H1 (cell line): ENCODE measurements around the gene GAPDH. TPM values are rescaled to one million over a fixed set of nuclear protein-coding genes. Genes with fewer than 3 reads are reported as not detected.
A peak's percentile ranks its signal among the peaks of the same experiment; 100 is the strongest.

Experiments
- CTCF ChIA-PET: fragments of 300-600 bp; sonication (Branson Sonifier 250); formaldehyde crosslinking; loops from one replicate; lab custom pipeline; 2021; ENCODE audit not compliant: partially characterized antibody; lab: Charles Lee
- POLR2A ChIA-PET: fragments of 300-600 bp; sonication (Branson Sonifier 250); formaldehyde crosslinking; loops from one replicate; lab custom pipeline; 2021; ENCODE audit warnings: inconsistent platforms; ENCODE audit not compliant: partially characterized antibody; lab: Charles Lee
- DNase-seq, 2 experiments: peaks; one replicate each; pipeline versions ENCODE4 v3.0.0 to v3.0.0-alpha.2; 2010 to 2022; ENCODE audit warnings: low spot score in 2 of 2, low read depth in 1 of 2, mixed read lengths in 1 of 2
- FAIRE-seq: peaks from 2 replicates; lab custom pipeline; 2011; peaks lifted over from hg19 to GRCh38; lab: Jason Lieb, UNC
- H2AFZ ChIP-seq: 2 replicates; pipeline ENCODE4 v1.8.1; 2012; ENCODE audit warnings: low read length, inconsistent platforms
- H2AK5ac ChIP-seq: 2 replicates; pipeline ENCODE4 v1.6.1; 2013; ENCODE audit warnings: low read depth, low read length
- H2BK120ac ChIP-seq: replicated peaks from 2 replicates; pipeline ENCODE3; 2013; ENCODE audit warnings: low read depth, low read length, inconsistent platforms
- H2BK12ac ChIP-seq: 2 replicates; pipeline ENCODE4 v1.6.1; 2013; ENCODE audit warnings: low read depth, low read length
- H2BK15ac ChIP-seq: 2 replicates; pipeline ENCODE4 v1.6.1; 2013; ENCODE audit warnings: low read length
- H2BK20ac ChIP-seq: 2 replicates; pipeline ENCODE4 v1.6.1; 2013; ENCODE audit warnings: low read length
- H2BK5ac ChIP-seq: 2 replicates; pipeline ENCODE4 v1.6.1; 2013; ENCODE audit warnings: low read depth, low read length
- H3K14ac ChIP-seq: 2 replicates; pipeline ENCODE4 v1.6.1; 2013; ENCODE audit warnings: inconsistent platforms; ENCODE audit not compliant: insufficient read length
- H3K18ac ChIP-seq: 2 replicates; pipeline ENCODE4 v1.6.1; 2013; ENCODE audit warnings: low read length; ENCODE audit errors: extremely low read depth
- H3K23ac ChIP-seq: 2 replicates; pipeline ENCODE4 v1.6.1; 2013; ENCODE audit warnings: inconsistent platforms; ENCODE audit not compliant: insufficient read length
- H3K23me2 ChIP-seq: 2 replicates; pipeline ENCODE4 v1.6.1; 2013; ENCODE audit warnings: low read depth, low read length
- H3K27ac ChIP-seq: 2 replicates; pipeline ENCODE4 v1.6.1; 2011; ENCODE audit warnings: low read depth, low read length, inconsistent platforms
- H3K27me3 ChIP-seq, 4 experiments: replicated peaks in 1 of 4; 1 replicate in 1 of 4; 2 replicates in 3 of 4; pipeline versions ENCODE4 v1.6.1 to v1.8.1; 2011 to 2013; ENCODE audit warnings: low read length in 3 of 4, mild to moderate bottlenecking in 3 of 4, inconsistent platforms in 2 of 4, mixed read lengths in 2 of 4, moderate library complexity in 1 of 4; ENCODE audit not compliant: control insufficient read depth in 3 of 4, insufficient read depth in 3 of 4; ENCODE audit errors: extremely low read depth in 1 of 4
- H3K36me3 ChIP-seq, 4 experiments: 2 replicates each; pipeline versions ENCODE4 v1.6.1 to v1.8.1; 2011 to 2013; ENCODE audit warnings: mild to moderate bottlenecking in 4 of 4, low read length in 3 of 4, moderate library complexity in 2 of 4, control low read depth in 1 of 4, inconsistent platforms in 1 of 4; ENCODE audit not compliant: insufficient read depth in 4 of 4, control insufficient read depth in 2 of 4
- H3K4ac ChIP-seq: replicated peaks from 2 replicates; pipeline ENCODE3; 2013; ENCODE audit warnings: low read length, low read depth, mixed read lengths, inconsistent platforms; ENCODE audit not compliant: insufficient read length
- H3K4me1 ChIP-seq, 4 experiments: replicated peaks in 1 of 4; 1 replicate in 1 of 4; 2 replicates in 3 of 4; pipeline versions ENCODE4 v1.6.1 to v1.8.1; 2011 to 2013; ENCODE audit warnings: low read length in 3 of 4, inconsistent platforms in 2 of 4, mixed read lengths in 1 of 4; ENCODE audit not compliant: insufficient read depth in 4 of 4, control insufficient read depth in 3 of 4
- H3K4me2 ChIP-seq, 2 experiments: 2 replicates each; pipeline versions ENCODE4 v1.6.1 to v1.8.1; 2011 to 2013; ENCODE audit warnings: low read depth in 2 of 2, low read length in 2 of 2, control low read depth in 1 of 2, inconsistent platforms in 1 of 2, mild to moderate bottlenecking in 1 of 2; ENCODE audit not compliant: insufficient read depth in 1 of 2
- H3K4me3 ChIP-seq, 4 experiments: fragments of 200-600, 300-600 bp in 1 of 4; sonication (generic), shearing (Covaris generic), sonication (Bioruptor Twin) in 1 of 4; 2 replicates each; pipeline versions ENCODE4 v1.5.1 to v1.8.1; 2011 to 2016; ENCODE audit warnings: low read length in 4 of 4, low read depth in 3 of 4, control low read depth in 2 of 4, inconsistent platforms in 2 of 4, mild to moderate bottlenecking in 2 of 4, mixed read lengths in 1 of 4, moderate library complexity in 1 of 4; ENCODE audit not compliant: insufficient read depth in 2 of 4; ENCODE audit errors: extremely low read depth in 1 of 4
- H3K56ac ChIP-seq: replicated peaks from 2 replicates; pipeline ENCODE3; 2013; ENCODE audit warnings: low read depth, mild to moderate bottlenecking, mixed read lengths, low read length, inconsistent platforms; ENCODE audit not compliant: insufficient read length
- H3K79me1 ChIP-seq: 2 replicates; pipeline ENCODE4 v1.6.1; 2013; ENCODE audit warnings: low read depth, low read length, control low read depth
- H3K79me2 ChIP-seq, 2 experiments: 2 replicates each; pipeline versions ENCODE4 v1.6.1 to v1.8.1; 2012 to 2013; ENCODE audit warnings: low read length in 2 of 2, mild to moderate bottlenecking in 2 of 2, inconsistent platforms in 1 of 2; ENCODE audit not compliant: insufficient read depth in 2 of 2, control insufficient read depth in 1 of 2
- H3K9ac ChIP-seq, 4 experiments: replicated peaks in 1 of 4; 1 replicate in 1 of 4; 2 replicates in 3 of 4; pipeline versions ENCODE4 v1.6.1 to v1.8.1; 2011 to 2013; ENCODE audit warnings: low read depth in 3 of 4, low read length in 3 of 4, control low read depth in 2 of 4, mild to moderate bottlenecking in 2 of 4, moderate library complexity in 2 of 4, inconsistent platforms in 1 of 4; ENCODE audit errors: extremely low read depth in 1 of 4
- H3K9me3 ChIP-seq, 2 experiments: 2 replicates each; pipeline versions ENCODE4 v1.6.1 to v1.8.1; 2012 to 2013; ENCODE audit warnings: mild to moderate bottlenecking in 2 of 2, moderate library complexity in 2 of 2, control low read depth in 1 of 2, inconsistent platforms in 1 of 2, low read depth in 1 of 2, low read length in 1 of 2, mixed read lengths in 1 of 2; ENCODE audit not compliant: insufficient read depth in 2 of 2
- H4K20me1 ChIP-seq, 2 experiments: replicated peaks in 1 of 2; 2 replicates each; pipeline versions ENCODE3 to v1.8.1; 2011 to 2013; ENCODE audit warnings: inconsistent platforms in 2 of 2, low read length in 2 of 2, mild to moderate bottlenecking in 1 of 2; ENCODE audit not compliant: insufficient read depth in 2 of 2, control insufficient read depth in 1 of 2
- H4K5ac ChIP-seq: 2 replicates; pipeline ENCODE4 v1.6.1; 2013; ENCODE audit warnings: low read length, low read depth, mixed read lengths, inconsistent platforms; ENCODE audit not compliant: insufficient read length
- H4K8ac ChIP-seq: 2 replicates; pipeline ENCODE4 v1.8.0; 2013; ENCODE audit warnings: mild to moderate bottlenecking, moderate library complexity, low read length, inconsistent platforms; ENCODE audit not compliant: insufficient read depth; ENCODE audit errors: extremely low read depth
- H4K91ac ChIP-seq: replicated peaks from 2 replicates; pipeline ENCODE3; 2013; ENCODE audit warnings: low read length, mixed read lengths, inconsistent platforms; ENCODE audit not compliant: insufficient read length
- JUND ChIP-seq: IDR thresholded peaks from 2 replicates; pipeline ENCODE4 v1.6.1; 2011; ENCODE audit warnings: mild to moderate bottlenecking, improper control_type of control experiment, low read length
- RXRA ChIP-seq: IDR thresholded peaks from 2 replicates; pipeline ENCODE4 v1.6.1; 2011; ENCODE audit warnings: low read depth, mild to moderate bottlenecking, low read length, moderate library complexity; ENCODE audit not compliant: insufficient read depth
- SAP30 ChIP-seq: fragments of 300-600 bp; sonication (generic); IDR thresholded peaks from 2 replicates; pipeline ENCODE4 v1.7.1; 2012; ENCODE audit warnings: low read length, moderate library complexity, mild to moderate bottlenecking, inconsistent platforms; ENCODE audit not compliant: insufficient read depth, insufficient replicate concordance
- SIN3A ChIP-seq, 2 experiments: IDR thresholded peaks in 1 of 2; conservative IDR thresholded peaks in 1 of 2; 2 replicates each; pipeline ENCODE4 v1.6.1; 2011 to 2012; ENCODE audit warnings: low read length in 2 of 2, improper control_type of control experiment in 1 of 2, low read depth in 1 of 2, mild to moderate bottlenecking in 1 of 2
- SIX5 ChIP-seq: IDR thresholded peaks from 2 replicates; pipeline ENCODE4 v1.6.1; 2011; ENCODE audit warnings: mild to moderate bottlenecking, low read depth, low read length
- TCF12 ChIP-seq: IDR thresholded peaks from 2 replicates; pipeline ENCODE4 v1.6.1; 2011; ENCODE audit warnings: low read depth, mild to moderate bottlenecking, low read length
- whole genome bisulfite sequencing, 2 experiments: shearing (Covaris generic) in 1 of 2; methylation state at CpG; one replicate each; pipeline versions ENCODE4 v1.1.6 to v1.1.7; 2013 to 2015; ENCODE audit warnings: low lambda C conversion rate in 2 of 2, mixed read lengths in 2 of 2, inconsistent platforms in 1 of 2, low coverage in 1 of 2, missing lambda C conversion rate in 1 of 2; ENCODE audit not compliant: insufficient replicate concordance in 2 of 2, insufficient coverage in 1 of 2, insufficient read length in 1 of 2; ENCODE audit errors: extremely low coverage in 1 of 2, missing lambda C conversion rate in 1 of 2; 5-methylcytosine and 5-hydroxymethylcytosine counted together
- long read RNA-seq, 2 experiments: library from RNA in 1 of 2; library from capped mRNA in 1 of 2; stranded (forward); transcript quantifications; one replicate each; pipeline ENCODE4 v2.0.0, GENCODE V29; 2021; ENCODE audit warnings: inconsistent platforms in 1 of 2
- polyA minus RNA-seq, 3 experiments: library from RNA; depleted of rRNA, polyadenylated mRNA; stranded (reverse); fragments of >200 nt; gene quantifications; 1 replicate in 2 of 3; 2 replicates in 1 of 3; pipeline ENCODE4 v1.2.3, GENCODE V29; 2011
- polyA plus RNA-seq, 7 experiments: library from polyadenylated mRNA; depleted of rRNA in 3 of 7; stranded (reverse) in 5 of 7; unstranded in 2 of 7; fragments of >200 nt in 5 of 7; fragments of 200-250 nt in 2 of 7; gene quantifications; 1 replicate in 5 of 7; 2 replicates in 1 of 7; 4 replicates in 1 of 7; pipeline versions ENCODE4 v1.2.1 to v1.2.3, GENCODE V29; 2011 to 2013; ENCODE audit warnings: missing spikeins in 2 of 7, mixed read lengths in 2 of 7
- total RNA-seq: library from RNA; stranded (reverse); fragmentation: NEBNext Ultra II Directional; extraction: Animal tissue kit (Norgen Biotek cat#: 25700); gene quantifications from 2 replicates; pipeline ENCODE4 v1.2.1, GENCODE V29; 2021

Gene GAPDH
- total RNA-seq (5,175 and 5,215 TPM in 2 replicates), polyA plus RNA-seq (2011; rRNA removed) (15,878 and 16,791 TPM in 2 replicates), polyA minus RNA-seq (2011; rRNA and poly(A)+ RNA removed) (9,722 and 10,058 TPM in 2 replicates)
- polyA plus RNA-seq (2011; cell fraction: cytosol; rRNA removed): 15,311 TPM
- 11,358 TPM for polyA plus RNA-seq (2011; cell fraction: nucleus; rRNA removed)
- polyA plus RNA-seq (2012, experiment 1 of 2): 6,320 to 9,842 TPM (median 9,706 TPM) in 4 replicates
- polyA plus RNA-seq (2012, experiment 2 of 2): 9,111 TPM
- 3,841 TPM for polyA plus RNA-seq (2013, experiment 1 of 2)
- polyA plus RNA-seq (2013, experiment 2 of 2): 3,883 TPM
- 5,130 TPM for polyA minus RNA-seq (2011; cell fraction: cytosol; rRNA and poly(A)+ RNA removed)
- polyA minus RNA-seq (2011; cell fraction: nucleus; rRNA and poly(A)+ RNA removed): 3,036 TPM
- long read RNA-seq, experiment 1, transcript GAPDH-205 (9 exons, 1,348 nt): minor isoform, 17 of 7,227 reads
- long read RNA-seq, experiment 1, transcript GAPDH-201 (9 exons, 1,875 nt): major isoform, 4,144 of 7,227 reads
- long read RNA-seq, experiment 1, transcript GAPDH-204 (8 exons, 1,256 nt): minor isoform, 893 of 7,227 reads
- long read RNA-seq, experiment 1, partial matches to known transcripts: 1,601 of 7,227 reads
- long read RNA-seq, experiment 1, other reads (novel, unspliced or antisense): 570 of 7,227 reads
- long read RNA-seq, experiment 2, transcript GAPDH-203 (8 exons, 1,292 nt): minor isoform, 5 of 8,881 reads
- long read RNA-seq, experiment 2, transcript GAPDH-204 (8 exons, 1,256 nt): minor isoform, 173 of 8,881 reads
- long read RNA-seq, experiment 2, transcript GAPDH-201 (9 exons, 1,875 nt): major isoform, 7,944 of 8,881 reads
- long read RNA-seq, experiment 2, transcript GAPDH-205 (9 exons, 1,348 nt): minor isoform, 30 of 8,881 reads
- long read RNA-seq, experiment 2, partial matches to known transcripts: 647 of 8,881 reads
- long read RNA-seq, experiment 2, other reads (novel, unspliced or antisense): 79 of 8,881 reads

DNA sequence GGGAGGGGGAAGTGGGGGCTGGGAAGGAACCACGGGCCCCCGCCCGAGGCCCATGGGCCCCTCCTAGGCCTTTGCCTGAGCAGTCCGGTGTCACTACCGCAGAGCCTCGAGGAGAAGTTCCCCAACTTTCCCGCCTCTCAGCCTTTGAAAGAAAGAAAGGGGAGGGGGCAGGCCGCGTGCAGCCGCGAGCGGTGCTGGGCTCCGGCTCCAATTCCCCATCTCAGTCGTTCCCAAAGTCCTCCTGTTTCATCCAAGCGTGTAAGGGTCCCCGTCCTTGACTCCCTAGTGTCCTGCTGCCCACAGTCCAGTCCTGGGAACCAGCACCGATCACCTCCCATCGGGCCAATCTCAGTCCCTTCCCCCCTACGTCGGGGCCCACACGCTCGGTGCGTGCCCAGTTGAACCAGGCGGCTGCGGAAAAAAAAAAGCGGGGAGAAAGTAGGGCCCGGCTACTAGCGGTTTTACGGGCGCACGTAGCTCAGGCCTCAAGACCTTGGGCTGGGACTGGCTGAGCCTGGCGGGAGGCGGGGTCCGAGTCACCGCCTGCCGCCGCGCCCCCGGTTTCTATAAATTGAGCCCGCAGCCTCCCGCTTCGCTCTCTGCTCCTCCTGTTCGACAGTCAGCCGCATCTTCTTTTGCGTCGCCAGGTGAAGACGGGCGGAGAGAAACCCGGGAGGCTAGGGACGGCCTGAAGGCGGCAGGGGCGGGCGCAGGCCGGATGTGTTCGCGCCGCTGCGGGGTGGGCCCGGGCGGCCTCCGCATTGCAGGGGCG, at the start of gene GAPDH:
Gene GAPDH, plus strand, starts transcription at position 595 of the 772 bp plus-strand sequence. CDS start 316 bp downstream, outside the sequence.
- Histone ChIP-seq H3K4me3 (peak within 1 kb of the TSS; percentile 83 to 98 (median 90)), H4K20me1 (peaks cover 5 to 14% of the 10 kb centered on the region in 2 experiments), H3K56ac (peak within 1 kb of the TSS; percentile 99), H2BK20ac (peak within 1 kb of the TSS; percentile 80; the same call in 1 of the 2 replicates), H3K4me1 (peaks cover 0 to 19% (median 16%) of the 10 kb centered on the region in 4 experiments; a peak in 6 of 7 replicates), H3K9me3 (no peaks in the 10 kb centered on the region), H3K27me3 (no peaks in the 10 kb centered on the region), H2AK5ac (peak within 1 kb of the TSS; percentile 59; the same call in 1 of the 2 replicates), H4K5ac (peak within 1 kb of the TSS; percentile 99), H3K79me2 (peaks cover 3 to 28% of the 10 kb centered on the region in 2 experiments; a peak in 3 of 4 replicates), H2BK5ac (peak within 1 kb of the TSS; percentile 100), H3K9ac (peak within 1 kb of the TSS; percentile 97 to 99 (median 98)), H3K14ac (peak within 1 kb of the TSS; percentile 53), H3K36me3 (peaks cover 40 to 64% (median 48%) of the 10 kb centered on the region in 4 experiments), H3K4ac (peak within 1 kb of the TSS; percentile 82), H2BK12ac (peak within 1 kb of the TSS; percentile 98), H3K18ac (peak within 1 kb of the TSS; percentile 97), H3K23me2 (peaks cover 16% of the 10 kb centered on the region), H3K23ac (no peak within 1 kb of the TSS), H4K91ac (peak within 1 kb of the TSS; percentile 98), H2BK120ac (peak within 1 kb of the TSS; percentile 91), H2AFZ (peak within 1 kb of the TSS; percentile 47; the same call in 1 of the 2 replicates), H4K8ac (peak within 1 kb of the TSS; percentile 99), H3K79me1 (no peaks in the 10 kb centered on the region; the same call in 1 of the 2 replicates), H3K27ac (peak within 1 kb of the TSS; percentile 98), H2BK15ac (peak within 1 kb of the TSS; percentile 99; the same call in 1 of the 2 replicates), H3K4me2 (peak within 1 kb of the TSS; percentile 90 to 91)
- FAIRE-seq (no peak), DNase-seq (peak; percentile 87 to 91)
- CTCF ChIA-PET: interaction anchor here (0.7 to 24.9 kb wide), 3 partner anchors 19 to 290 kb away, joined by 4 to 462 read pairs (median 4); partner anchors contain the start of genes IFFO1 and NOP2
- POLR2A ChIA-PET: interaction anchor here (0.5 to 11.4 kb wide), 81 partner anchors 8 to 410 kb away, joined by 3 to 665 read pairs (median 5); partner anchors contain the start of genes C12orf57, CDCA3, CHD4 and COPS7A
- WGBS, 2 experiments: 1% methylated on average over 51 of the region's 62 CpGs; no CpG with 5 or more reads in 1 of the 2 experiments
- no peak for TF ChIP-seq RXRA
- no peak for TF ChIP-seq TCF12
- TF ChIP-seq JUND: no peak
- peak; percentile 59 to 75; a peak in 3 of 4 replicates for TF ChIP-seq SIN3A (conservative IDR thresholded peaks at IDR 0.05 in 1 of 2, IDR thresholded peaks at IDR 0.05 in 1 of 2; ENCODE audit: low read depth in 1 of 2, low read length in 2 of 2)
- TF ChIP-seq SIX5: no peak
- no peak for TF ChIP-seq SAP30
